Smooth muscle cell (in vitro differentiated cells): ENCODE data around the gene ZCCHC24. TPM values are rescaled to one million over a fixed set of nuclear protein-coding genes. Genes with fewer than 3 reads are reported as not detected.

Source experiments
- DNase-seq: peaks from one replicate; lab custom pipeline; 2025; ENCODE audit not compliant: unreplicated experiment; lab: John Stamatoyannopoulos, UW
- H2AFZ ChIP-seq: fragments of 200-600 bp; sonication (generic); 2 replicates; pipeline ENCODE4 v1.6.0; 2016; ENCODE audit warnings: antibody characterized with exemption, low read depth, mild to moderate bottlenecking
- H3F3A ChIP-seq: fragments of 200-600 bp; sonication (generic); 2 replicates; pipeline ENCODE4 v1.6.0; 2017; ENCODE audit warnings: antibody characterized with exemption, low read depth
- H3K27ac ChIP-seq: fragments of 200-600 bp; sonication (generic); 2 replicates; pipeline ENCODE4 v1.5.1; 2016; ENCODE audit warnings: low read depth, mild to moderate bottlenecking
- H3K27me3 ChIP-seq: fragments of 200-600 bp; sonication (generic); 2 replicates; pipeline ENCODE4 v1.6.1; 2016; ENCODE audit warnings: low read depth, mild to moderate bottlenecking
- H3K36me3 ChIP-seq: fragments of 200-600 bp; sonication (generic); 2 replicates; pipeline ENCODE4 v1.5.1; 2016; ENCODE audit warnings: low read depth
- H3K4me1 ChIP-seq: fragments of 200-600 bp; sonication (generic); 2 replicates; pipeline ENCODE4 v1.5.1; 2016; ENCODE audit warnings: low read depth
- H3K4me2 ChIP-seq: fragments of 200-600 bp; sonication (generic); 2 replicates; pipeline ENCODE4 v1.6.0; 2016; ENCODE audit warnings: mild to moderate bottlenecking
- H3K4me3 ChIP-seq: fragments of 200-600 bp; sonication (generic); 2 replicates; pipeline ENCODE4 v1.5.1; 2016; ENCODE audit warnings: mild to moderate bottlenecking
- H3K79me2 ChIP-seq: fragments of 200-600 bp; sonication (generic); 2 replicates; pipeline ENCODE4 v1.6.0; 2016; ENCODE audit warnings: low read depth, mild to moderate bottlenecking
- H3K9ac ChIP-seq: fragments of 200-600 bp; sonication (generic); 2 replicates; pipeline ENCODE4 v1.6.0; 2016; ENCODE audit warnings: low read depth
- H3K9me3 ChIP-seq: fragments of 200-600 bp; sonication (generic); replicated peaks from 2 replicates; pipeline ENCODE4 v1.5.1; 2016; ENCODE audit warnings: low read depth
- H4K20me1 ChIP-seq: fragments of 200-600 bp; sonication (generic); 2 replicates; pipeline ENCODE4 v1.6.0; 2016; ENCODE audit warnings: low read depth
- WGBS: methylation state at CpG from one replicate; pipeline ENCODE4 v1.1.7; 2016; ENCODE audit warnings: low lambda C conversion rate; 5-methylcytosine and 5-hydroxymethylcytosine counted together
- polyA plus RNA-seq: library from polyadenylated mRNA; unstranded; fragments of >200 nt; fragmentation: Nextera tagmentation; extraction: Ambion mirVana; gene quantifications from 2 replicates; pipeline ENCODE4 v1.2.1, GENCODE V29; 2016
- total RNA-seq: library from RNA; depleted of rRNA; stranded (reverse); fragments of >200 nt; gene quantifications from 2 replicates; pipeline ENCODE4 v1.2.3, GENCODE V29; 2014
- TF ChIP-seq, protein P1 (sequence below): fragments of 200-600 bp; sonication (generic); IDR thresholded peaks from 2 replicates; pipeline ENCODE4 v1.5.1; 2017; ENCODE audit warnings: borderline replicate concordance, mild to moderate bottlenecking, antibody characterized with exemption; ENCODE audit not compliant: insufficient read depth, poor library complexity, severe bottlenecking

Gene ZCCHC24
- total and polyA plus RNA-seq, 2 experiments from 2014 or later, result 21.9 to 52.1 TPM

- peaks cover 26% of the 10 kb centered on the region for H3K4me1 ChIP-seq
- H2AFZ ChIP-seq, result no peak overlapping the region
- TF ChIP-seq, protein P1, sequence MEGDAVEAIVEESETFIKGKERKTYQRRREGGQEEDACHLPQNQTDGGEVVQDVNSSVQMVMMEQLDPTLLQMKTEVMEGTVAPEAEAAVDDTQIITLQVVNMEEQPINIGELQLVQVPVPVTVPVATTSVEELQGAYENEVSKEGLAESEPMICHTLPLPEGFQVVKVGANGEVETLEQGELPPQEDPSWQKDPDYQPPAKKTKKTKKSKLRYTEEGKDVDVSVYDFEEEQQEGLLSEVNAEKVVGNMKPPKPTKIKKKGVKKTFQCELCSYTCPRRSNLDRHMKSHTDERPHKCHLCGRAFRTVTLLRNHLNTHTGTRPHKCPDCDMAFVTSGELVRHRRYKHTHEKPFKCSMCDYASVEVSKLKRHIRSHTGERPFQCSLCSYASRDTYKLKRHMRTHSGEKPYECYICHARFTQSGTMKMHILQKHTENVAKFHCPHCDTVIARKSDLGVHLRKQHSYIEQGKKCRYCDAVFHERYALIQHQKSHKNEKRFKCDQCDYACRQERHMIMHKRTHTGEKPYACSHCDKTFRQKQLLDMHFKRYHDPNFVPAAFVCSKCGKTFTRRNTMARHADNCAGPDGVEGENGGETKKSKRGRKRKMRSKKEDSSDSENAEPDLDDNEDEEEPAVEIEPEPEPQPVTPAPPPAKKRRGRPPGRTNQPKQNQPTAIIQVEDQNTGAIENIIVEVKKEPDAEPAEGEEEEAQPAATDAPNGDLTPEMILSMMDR, result no peak
- H4K20me1 ChIP-seq, result peaks cover 39% of the 10 kb centered on the region
- H3K4me3 ChIP-seq, result no peak overlapping the region
- no peaks in the 10 kb centered on the region for H3K27me3 ChIP-seq
- no peaks in the 10 kb centered on the region for H3K9me3 ChIP-seq
- H3K36me3 ChIP-seq, result no peaks in the 10 kb centered on the region
- peaks cover 32% of the 10 kb centered on the region for H3K79me2 ChIP-seq
- peaks cover 6% of the 10 kb centered on the region for H3F3A ChIP-seq
- H3K27ac ChIP-seq, result peak overlapping the region; percentile 15
- H3K9ac ChIP-seq, result no peak overlapping the region
- H3K4me2 ChIP-seq, result no peak overlapping the region
- DNase-seq, result no peak
- WGBS, result 89% methylated on average over 6 of the region's 6 CpGs
Measured at GRCh38 chr10:79409038-79409725, 36.2 kb downstream of the ZCCHC24 start.

DNA sequence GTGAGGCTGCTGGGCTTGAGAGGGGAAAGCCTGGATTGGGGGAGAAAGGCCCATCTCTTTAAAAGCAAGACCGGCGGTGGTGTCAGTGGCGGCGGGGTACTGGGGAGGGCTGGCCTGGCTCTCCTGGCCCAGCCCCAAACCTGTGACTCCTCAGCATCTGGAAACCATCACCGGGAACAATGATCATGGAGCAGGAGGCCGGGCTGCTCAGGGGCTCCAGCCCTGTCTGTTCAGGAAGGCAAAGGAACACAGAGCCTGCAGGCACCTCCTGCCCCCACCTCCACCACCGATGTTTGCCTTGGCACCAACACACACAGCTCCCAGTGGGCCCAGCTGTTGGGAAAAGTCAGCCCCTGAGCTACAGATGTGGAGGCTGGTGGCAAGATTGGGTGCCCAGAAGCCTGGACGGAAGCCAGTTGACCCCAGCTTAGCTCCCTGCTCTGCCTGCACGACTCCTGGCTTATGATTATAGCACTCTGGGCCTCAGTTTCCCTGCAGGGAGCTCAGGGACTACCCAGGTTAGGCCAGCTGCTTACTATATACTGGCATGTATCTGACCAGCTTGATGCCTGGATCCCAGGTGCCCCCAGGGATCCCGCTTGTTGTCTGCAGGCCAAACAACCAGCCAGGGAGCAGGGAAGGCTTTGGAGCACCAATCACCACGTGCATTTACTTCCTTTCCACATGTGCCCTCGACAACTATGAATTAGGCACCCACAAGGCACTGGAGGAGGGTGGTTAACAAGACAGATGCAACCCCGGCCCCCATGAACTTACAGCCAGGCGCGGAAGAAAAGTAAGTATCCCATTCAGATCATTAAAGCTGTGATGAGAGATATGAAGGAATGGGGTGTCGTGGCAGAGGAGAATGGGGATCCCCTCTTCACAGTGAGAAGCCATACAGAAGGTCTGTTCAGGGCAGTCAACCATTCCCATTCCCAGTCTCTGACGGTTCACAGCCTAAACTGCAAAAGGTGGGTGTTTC lies 37.3 kb downstream of the ZCCHC24 start:
- Histone ChIP-seq H3F3A (peaks cover 7% of the 10 kb centered on the region), H4K20me1 (peaks cover 39% of the 10 kb centered on the region), H3K27me3 (no peaks in the 10 kb centered on the region), H3K4me3 (no peak overlapping the region), H3K4me1 (peaks cover 30% of the 10 kb centered on the region), H3K9ac (no peak overlapping the region), H3K79me2 (peaks cover 24% of the 10 kb centered on the region), H3K27ac (peak overlapping the region; percentile 24), H3K4me2 (no peak overlapping the region), H3K9me3 (no peaks in the 10 kb centered on the region), H3K36me3 (no peaks in the 10 kb centered on the region), H2AFZ (no peak overlapping the region)
- DNase-seq, result no peak
- 72% methylated on average over 17 of the region's 17 CpGs for WGBS
- TF ChIP-seq, protein P1, result no peak

- no peaks in the 10 kb centered on the region for H3K36me3 ChIP-seq
- H2AFZ ChIP-seq, result no peak overlapping the region
- peaks cover 31% of the 10 kb centered on the region for H3K4me1 ChIP-seq
- H3K4me3 ChIP-seq, result no peak overlapping the region
- H3K4me2 ChIP-seq, result no peak overlapping the region
- WGBS, result 78% methylated on average over 9 of the region's 9 CpGs
- no peaks in the 10 kb centered on the region for H3K27me3 ChIP-seq
- TF ChIP-seq, protein P1, result no peak
- H3F3A ChIP-seq, result peaks cover 14% of the 10 kb centered on the region
- peak overlapping the region; percentile 24 for H3K27ac ChIP-seq
- peaks cover 24% of the 10 kb centered on the region for H3K79me2 ChIP-seq
- no peak for DNase-seq
- H3K9ac ChIP-seq, result no peak overlapping the region
- no peaks in the 10 kb centered on the region for H3K9me3 ChIP-seq
- peaks cover 39% of the 10 kb centered on the region for H4K20me1 ChIP-seq
Measured at GRCh38 chr10:79407423-79407796, 38.0 kb downstream of the ZCCHC24 start.
